ENCODE results near the gene RNF44.

GRCh38 chr5:176503496-176503895 lies 33.7 kb downstream of the RNF44 start:
- TF ChIP-seq POLR2A (IDR thresholded peaks at IDR 0.05) (no peak), CTCF (IDR thresholded peaks at IDR 0.05) (no peak)
